ENCODE data around the gene BAX. TPM values are rescaled to one million over a fixed set of nuclear protein-coding genes. Genes with fewer than 3 reads are reported as not detected.

Gene BAX
- total and polyA plus RNA-seq, 2 donors (not counting 1 experiment from before 2014, with no cell fraction given), result 95.3 to 109 TPM

DNA sequence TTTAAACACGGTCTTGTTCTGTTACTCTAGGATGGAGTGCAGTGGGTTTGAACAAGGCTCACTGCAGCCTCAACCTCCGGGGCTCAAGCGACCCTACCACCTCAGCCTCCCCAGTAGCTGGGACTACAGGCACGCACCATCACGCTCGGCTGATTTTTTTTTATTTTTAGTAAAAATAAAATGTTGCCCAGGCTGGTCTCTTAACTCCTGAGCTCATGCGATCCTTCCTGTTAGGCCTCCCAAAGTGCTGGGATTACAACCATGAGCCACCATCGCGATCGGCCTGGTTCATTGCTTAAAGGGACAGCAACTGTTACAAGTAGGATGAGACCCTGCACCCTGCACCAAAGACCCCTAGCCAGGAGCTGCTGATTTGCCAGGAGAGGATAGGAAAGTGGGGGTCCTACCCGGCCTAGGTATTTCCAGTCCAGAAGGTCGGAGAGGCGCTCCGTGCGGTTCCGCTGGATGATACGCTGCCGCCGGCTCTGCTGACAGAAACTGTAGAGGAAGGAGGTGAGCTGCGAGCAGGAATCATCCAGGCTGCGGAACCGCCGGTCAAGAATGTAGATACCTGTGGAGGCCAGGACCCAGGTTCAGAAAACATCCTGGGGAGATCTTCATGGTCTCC is 15.6 kb downstream of the BAX start:
- Histone ChIP-seq H3K27me3 (replicated peaks in 1 of 4; ENCODE audit: control extremely low read depth in 1 of 4, control insufficient read depth in 3 of 4, insufficient read depth in 4 of 4, low read length in 3 of 4) (no peaks in the 10 kb centered on the region), H3K9ac (ENCODE audit: low read length) (no peak overlapping the region), H3K9me3 (ENCODE audit: control extremely low read depth in 1 of 3, control insufficient read depth in 2 of 3, insufficient read depth in 1 of 3, low read length in 2 of 3) (peaks cover 0 to 5% (median 0%) of the 10 kb centered on the region in 3 donors), H3K4me3 (ENCODE audit: control extremely low read depth in 1 of 5, extremely low read depth in 1 of 5, insufficient read depth in 1 of 5, low read depth in 2 of 5, low read length in 4 of 5) (no peak overlapping the region), H2AFZ (ENCODE audit: insufficient read depth, low read depth, low read length, poor library complexity, severe bottlenecking) (no peak overlapping the region), H3K4me1 (ENCODE audit: control insufficient read depth in 2 of 2, insufficient read depth in 2 of 2, low read length in 2 of 2) (peaks cover 12 to 31% of the 10 kb centered on the region in 2 donors), H3K36me3 (replicated peaks in 1 of 2; ENCODE audit: control extremely low read depth in 1 of 2, control insufficient read depth in 1 of 2, extremely low read depth in 1 of 2, insufficient read depth in 2 of 2, low read length in 1 of 2) (peaks cover 3 to 55% of the 10 kb centered on the region in 2 experiments), H3K4me2 (replicated peaks; ENCODE audit: low read depth, low read length, poor library complexity, severe bottlenecking) (no peak overlapping the region), H4K20me1 (ENCODE audit: control insufficient read depth, insufficient read depth, low read length, poor library complexity, severe bottlenecking) (peaks cover 22% of the 10 kb centered on the region), H3K79me2 (ENCODE audit: control insufficient read depth, insufficient read depth, low read length) (peaks cover 16% of the 10 kb centered on the region), H3K27ac (ENCODE audit: low read length in 2 of 2) (no peak overlapping the region)
- 94% methylated on average over 17 of the region's 23 CpGs for WGBS (ENCODE audit: insufficient coverage)
- ATAC-seq (ENCODE audit: low read depth) (no peak), DNase-seq (no peak)
- Mint-ChIP-seq H3K9me3 (ENCODE audit: insufficient read depth) (no peaks in the 10 kb centered on the region), H3K27me3 (no peaks in the 10 kb centered on the region), H3K4me3 (no peak overlapping the region), H3K27ac (no peak overlapping the region), H3K4me1 (peaks cover 38% of the 10 kb centered on the region)
- TF ChIP-seq, protein P1, sequence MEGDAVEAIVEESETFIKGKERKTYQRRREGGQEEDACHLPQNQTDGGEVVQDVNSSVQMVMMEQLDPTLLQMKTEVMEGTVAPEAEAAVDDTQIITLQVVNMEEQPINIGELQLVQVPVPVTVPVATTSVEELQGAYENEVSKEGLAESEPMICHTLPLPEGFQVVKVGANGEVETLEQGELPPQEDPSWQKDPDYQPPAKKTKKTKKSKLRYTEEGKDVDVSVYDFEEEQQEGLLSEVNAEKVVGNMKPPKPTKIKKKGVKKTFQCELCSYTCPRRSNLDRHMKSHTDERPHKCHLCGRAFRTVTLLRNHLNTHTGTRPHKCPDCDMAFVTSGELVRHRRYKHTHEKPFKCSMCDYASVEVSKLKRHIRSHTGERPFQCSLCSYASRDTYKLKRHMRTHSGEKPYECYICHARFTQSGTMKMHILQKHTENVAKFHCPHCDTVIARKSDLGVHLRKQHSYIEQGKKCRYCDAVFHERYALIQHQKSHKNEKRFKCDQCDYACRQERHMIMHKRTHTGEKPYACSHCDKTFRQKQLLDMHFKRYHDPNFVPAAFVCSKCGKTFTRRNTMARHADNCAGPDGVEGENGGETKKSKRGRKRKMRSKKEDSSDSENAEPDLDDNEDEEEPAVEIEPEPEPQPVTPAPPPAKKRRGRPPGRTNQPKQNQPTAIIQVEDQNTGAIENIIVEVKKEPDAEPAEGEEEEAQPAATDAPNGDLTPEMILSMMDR (IDR thresholded peaks at IDR 0.05), result no peak
- no peak for TF ChIP-seq EZH2 (IDR thresholded peaks at IDR 0.05; ENCODE audit: borderline replicate concordance, insufficient read depth, low read depth, low read length, poor library complexity, severe bottlenecking)
- intact Hi-C loops (cut with micrococcal nuclease), result no loop called here
- CTCF ChIA-PET, result interaction anchor here (0.6 to 5.0 kb wide), 34 partner anchors 8 to 325 kb away, joined by 3 to 70 read pairs (median 5); partner anchors contain the start of genes BAX, CA11, DHDH and GYS1
- POLR2A ChIA-PET, result interaction anchor here (0.5 to 1.1 kb wide), 5 partner anchors 16 to 192 kb away, joined by 3 to 15 read pairs (median 4); no protein-coding TSS in a partner anchor

DNA sequence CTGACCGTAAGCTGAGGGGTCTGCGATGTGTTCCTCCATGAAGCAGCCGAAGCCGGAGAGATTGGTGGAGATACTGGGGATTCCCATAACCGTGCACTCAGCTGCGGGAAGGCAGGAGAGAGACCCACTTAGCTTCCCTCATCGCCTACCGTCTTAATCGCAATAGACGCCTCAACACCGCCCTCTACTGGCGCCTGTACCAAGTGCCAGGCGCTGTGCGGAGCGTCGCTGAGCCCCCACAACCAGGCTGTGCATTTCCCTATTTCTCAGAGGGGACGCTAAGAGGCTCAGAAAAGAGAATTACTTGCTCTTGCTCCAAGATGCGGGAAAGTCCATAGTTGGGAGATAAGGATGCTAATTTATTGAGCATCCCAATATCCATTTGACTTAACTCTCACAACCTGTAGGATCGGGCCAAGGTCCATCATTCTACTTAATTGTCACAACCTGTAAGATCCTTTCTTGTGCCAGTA is 16.3 kb downstream of the BAX start:
- Histone ChIP-seq H3K9me3 (ENCODE audit: control extremely low read depth in 1 of 3, control insufficient read depth in 2 of 3, insufficient read depth in 1 of 3, low read length in 2 of 3) (peaks cover 0 to 5% (median 0%) of the 10 kb centered on the region in 3 donors), H4K20me1 (ENCODE audit: control insufficient read depth, insufficient read depth, low read length, poor library complexity, severe bottlenecking) (peaks cover 16% of the 10 kb centered on the region), H3K4me2 (replicated peaks; ENCODE audit: low read depth, low read length, poor library complexity, severe bottlenecking) (no peak overlapping the region), H3K27ac (ENCODE audit: low read length in 2 of 2) (no peak overlapping the region), H3K27me3 (replicated peaks in 1 of 4; ENCODE audit: control extremely low read depth in 1 of 4, control insufficient read depth in 3 of 4, insufficient read depth in 4 of 4, low read length in 3 of 4) (no peaks in the 10 kb centered on the region), H3K4me1 (ENCODE audit: control insufficient read depth in 2 of 2, insufficient read depth in 2 of 2, low read length in 2 of 2) (peaks cover 12 to 29% of the 10 kb centered on the region in 2 donors), H3K4me3 (ENCODE audit: control extremely low read depth in 1 of 5, extremely low read depth in 1 of 5, insufficient read depth in 1 of 5, low read depth in 2 of 5, low read length in 4 of 5) (no peak overlapping the region), H3K79me2 (ENCODE audit: control insufficient read depth, insufficient read depth, low read length) (peaks cover 9% of the 10 kb centered on the region), H2AFZ (ENCODE audit: insufficient read depth, low read depth, low read length, poor library complexity, severe bottlenecking) (no peak overlapping the region), H3K9ac (ENCODE audit: low read length) (no peak overlapping the region), H3K36me3 (replicated peaks in 1 of 2; ENCODE audit: control extremely low read depth in 1 of 2, control insufficient read depth in 1 of 2, extremely low read depth in 1 of 2, insufficient read depth in 2 of 2, low read length in 1 of 2) (peaks cover 3 to 55% of the 10 kb centered on the region in 2 experiments)
- 10% methylated on average over 15 of the region's 19 CpGs for WGBS (ENCODE audit: insufficient coverage)
- TF ChIP-seq EZH2 (IDR thresholded peaks at IDR 0.05; ENCODE audit: borderline replicate concordance, insufficient read depth, low read depth, low read length, poor library complexity, severe bottlenecking), result no peak
- TF ChIP-seq, protein P1 (IDR thresholded peaks at IDR 0.05), result peak; percentile 93
- DNase-seq (peak; percentile 91), ATAC-seq (ENCODE audit: low read depth) (peak; percentile 89)
- Mint-ChIP-seq H3K4me3 (no peak overlapping the region), H3K9me3 (ENCODE audit: insufficient read depth) (no peaks in the 10 kb centered on the region), H3K27ac (peak overlapping the region; percentile 63), H3K27me3 (no peaks in the 10 kb centered on the region), H3K4me1 (peaks cover 34% of the 10 kb centered on the region)
- ChIA-PET POLR2A (interaction anchor here (0.5 to 1.1 kb wide), 4 partner anchors 90 to 192 kb away, joined by 3 to 15 read pairs (median 4); no protein-coding TSS in a partner anchor), CTCF (interaction anchor here (0.6 to 5.0 kb wide), 34 partner anchors 9 to 325 kb away, joined by 3 to 70 read pairs (median 5); partner anchors contain the start of genes BAX, BCAT2, CA11 and DHDH)
- intact Hi-C loops (cut with micrococcal nuclease), result loop anchor here (1.0 kb wide), 5 partner anchors 38 to 183 kb away; partner anchors contain the start of gene DHDH
